ENCODE results near the gene BAIAP2. TPM values are rescaled to one million over a fixed set of nuclear protein-coding genes. Genes with fewer than 3 reads are reported as not detected.

BAIAP2 gene
- total RNA-seq, 6 donors from 2014 or later = 90.7 to 231 (median 123) TPM

- no peak for DNase-seq
- 62 to 100% methylated on average over 1 to 24 of the region's 24 CpGs for WGBS, 2 donors
- H3K27ac ChIP-seq = peak overlapping the region in 2 of 4 donors; percentile 40 to 74
- peaks cover 0 to 18% (median 9%) of the 10 kb centered on the region in 4 donors for H3K4me1 ChIP-seq
- H3K4me3 ChIP-seq = peak overlapping the region in 3 of 4 donors; percentile 34 to 44 (median 37)
- no peak for TF ChIP-seq CTCF (IDR thresholded peaks at IDR 0.05)
- TF ChIP-seq POLR2A (IDR thresholded peaks at IDR 0.05) = no peak
- TF ChIP-seq EP300 (IDR thresholded peaks at IDR 0.05) = no peak
- no peak for TF ChIP-seq POLR2AphosphoS5 (IDR thresholded peaks at IDR 0.05)
- no peaks in the 10 kb centered on the region for H3K27me3 ChIP-seq
- peaks cover 0 to 61% (median 22%) of the 10 kb centered on the region in 4 donors for H3K36me3 ChIP-seq
- no peaks in the 10 kb centered on the region for H3K9me3 ChIP-seq
- ATAC-seq (ENCODE audit: low FRiP score in 2 of 2) = no peak
These were observed 83.6 kb downstream of the BAIAP2 start for GRCh38 chr17:81118308-81119221.

- H3K9me3 ChIP-seq = no peaks in the 10 kb centered on the region
- H3K4me1 ChIP-seq = peaks cover 0 to 18% (median 9%) of the 10 kb centered on the region in 4 donors
- peaks cover 0 to 60% (median 27%) of the 10 kb centered on the region in 4 donors for H3K36me3 ChIP-seq
- peak overlapping the region; percentile 19 to 74 (median 59) for H3K27ac ChIP-seq
- peak overlapping the region in 3 of 4 donors; percentile 34 to 44 (median 37) for H3K4me3 ChIP-seq
- TF ChIP-seq POLR2A (IDR thresholded peaks at IDR 0.05) (peak in 1 of 4 donors; percentile 27), POLR2AphosphoS5 (IDR thresholded peaks at IDR 0.05) (no peak), CTCF (IDR thresholded peaks at IDR 0.05) (peak in 1 of 6 experiments; percentile 20)
- no peaks in the 10 kb centered on the region for H3K27me3 ChIP-seq
- WGBS, 2 donors = 43 to 71% methylated on average over 16 to 64 of the region's 89 CpGs
- ATAC-seq (ENCODE audit: low FRiP score in 2 of 2) (peak; percentile 62 to 67), DNase-seq (peak; percentile 88 to 94)
These were observed 84.5 kb downstream of the BAIAP2 start for GRCh38 chr17:81119223-81120148.

GRCh38 chr17:81120149-81120484 is 85.2 kb downstream of the BAIAP2 start:
- Histone ChIP-seq H3K36me3 (peaks cover 0 to 61% (median 30%) of the 10 kb centered on the region in 4 donors), H3K4me3 (no peak overlapping the region), H3K9me3 (no peaks in the 10 kb centered on the region), H3K4me1 (peaks cover 0 to 18% (median 9%) of the 10 kb centered on the region in 4 donors), H3K27ac (peak overlapping the region in 3 of 4 donors; percentile 19 to 74 (median 66)), H3K27me3 (no peaks in the 10 kb centered on the region)
- ATAC-seq (ENCODE audit: low FRiP score in 2 of 2) (no peak), DNase-seq (no peak)
- TF ChIP-seq EP300 (IDR thresholded peaks at IDR 0.05) (no peak), POLR2A (IDR thresholded peaks at IDR 0.05) (no peak), CTCF (IDR thresholded peaks at IDR 0.05) (no peak), POLR2AphosphoS5 (IDR thresholded peaks at IDR 0.05) (no peak)
- 86 to 96% methylated on average over 12 to 30 of the region's 33 CpGs for WGBS, 2 donors

GRCh38 chr17:81120695-81121621 is 86.0 kb downstream of the BAIAP2 start:
- H3K27ac ChIP-seq = no peak overlapping the region
- TF ChIP-seq POLR2A (IDR thresholded peaks at IDR 0.05) (no peak), EP300 (IDR thresholded peaks at IDR 0.05) (no peak), CTCF (IDR thresholded peaks at IDR 0.05) (no peak), POLR2AphosphoS5 (IDR thresholded peaks at IDR 0.05) (no peak)
- DNase-seq = no peak
- 87% methylated on average over 42 of the region's 45 CpGs; no CpG with 5 or more reads in 1 of the 2 donors for WGBS, 2 donors
- no peaks in the 10 kb centered on the region for H3K27me3 ChIP-seq
- H3K36me3 ChIP-seq = peaks cover 0 to 57% (median 28%) of the 10 kb centered on the region in 4 donors
- H3K4me3 ChIP-seq = no peak overlapping the region
- no peaks in the 10 kb centered on the region for H3K9me3 ChIP-seq
- ATAC-seq (ENCODE audit: low FRiP score in 2 of 2) = no peak
- H3K4me1 ChIP-seq = peaks cover 0 to 18% (median 9%) of the 10 kb centered on the region in 4 donors
